ENCODE results near the gene RAB10. TPM values are rescaled to one million over a fixed set of nuclear protein-coding genes. Genes with fewer than 3 reads are reported as not detected.
"Not testable (repeated sequence)": the region's sequence is repeated elsewhere in the genome, so short reads cannot be mapped to it uniquely, and the experiment has no call there.

RAB10 gene
- total and polyA plus RNA-seq, 5 experiments from 2014 or later, result 62.6 to 80.5 (median 66.6) TPM

DNA sequence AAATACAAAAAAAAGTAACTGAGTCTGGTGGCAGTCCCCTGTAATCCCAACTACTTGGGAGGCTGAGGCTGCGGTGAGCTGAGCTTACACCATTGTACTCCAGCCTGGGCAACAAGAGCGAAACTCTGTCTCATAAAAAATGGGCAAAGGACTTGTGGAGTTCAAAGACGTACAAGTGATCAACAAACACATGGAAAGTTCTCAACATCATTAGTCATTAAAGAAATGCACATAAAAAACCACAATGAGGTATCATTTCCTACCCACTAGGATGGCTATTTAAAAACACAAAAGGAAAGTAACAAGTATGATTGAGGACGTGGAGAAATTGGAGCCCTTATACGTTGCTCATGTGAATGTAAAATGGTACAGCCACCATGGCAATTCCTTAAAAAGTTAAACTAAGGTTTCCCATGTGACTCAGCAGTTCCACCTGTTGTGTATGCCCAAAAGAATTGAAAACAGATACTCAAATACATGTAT, 52.3 kb downstream of the RAB10 start:
- H3K9me3 Mint-ChIP-seq, result peaks cover 0 to 16% (median 5%) of the 10 kb centered on the region in 9 donors
- no peak overlapping the region for H3K4me3 Mint-ChIP-seq
- no peak for ATAC-seq
- peaks cover 9 to 20% (median 17%) of the 10 kb centered on the region in 3 donors for H3K36me3 Mint-ChIP-seq
- H3K27me3 Mint-ChIP-seq, result no peaks in the 10 kb centered on the region
- no peak for DNase-seq
- peaks cover 11 to 51% (median 30%) of the 10 kb centered on the region in 4 donors for H3K4me1 Mint-ChIP-seq
- POLR2A ChIA-PET, result no interaction called here
- peak overlapping the region in 3 of 10 donors; percentile 29 to 66 (median 62) for H3K27ac Mint-ChIP-seq

DNA sequence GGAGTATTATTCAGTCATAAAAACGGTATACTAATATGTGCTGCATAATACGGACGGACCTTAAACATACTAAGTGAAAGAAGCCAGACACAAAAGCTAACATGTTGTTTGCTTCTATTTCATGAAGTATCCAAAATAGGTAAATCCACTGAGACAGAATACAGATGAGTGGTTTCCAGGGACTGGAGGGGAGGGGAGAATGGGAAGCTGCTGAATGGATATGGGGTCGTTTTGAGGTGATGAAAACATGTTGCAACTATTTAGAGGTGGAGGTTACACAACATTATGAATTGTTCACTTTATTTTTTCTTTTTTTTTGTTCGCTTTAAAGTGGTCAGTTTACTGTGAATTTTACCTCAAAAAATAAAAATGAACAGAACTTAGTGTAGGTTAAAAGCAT, 52.9 kb downstream of the RAB10 start:
- Mint-ChIP-seq H3K9me3 (peaks cover 0 to 12% (median 4%) of the 10 kb centered on the region in 9 donors), H3K4me1 (peaks cover 16 to 55% (median 33%) of the 10 kb centered on the region in 4 donors), H3K27ac (peak overlapping the region in 4 of 10 donors; percentile 16 to 56 (median 36)), H3K27me3 (no peaks in the 10 kb centered on the region), H3K36me3 (peaks cover 6 to 19% (median 16%) of the 10 kb centered on the region in 3 donors), H3K4me3 (no peak overlapping the region)
- ATAC-seq, result no peak
- POLR2A ChIA-PET, result no interaction called here
- no peak for DNase-seq

DNA sequence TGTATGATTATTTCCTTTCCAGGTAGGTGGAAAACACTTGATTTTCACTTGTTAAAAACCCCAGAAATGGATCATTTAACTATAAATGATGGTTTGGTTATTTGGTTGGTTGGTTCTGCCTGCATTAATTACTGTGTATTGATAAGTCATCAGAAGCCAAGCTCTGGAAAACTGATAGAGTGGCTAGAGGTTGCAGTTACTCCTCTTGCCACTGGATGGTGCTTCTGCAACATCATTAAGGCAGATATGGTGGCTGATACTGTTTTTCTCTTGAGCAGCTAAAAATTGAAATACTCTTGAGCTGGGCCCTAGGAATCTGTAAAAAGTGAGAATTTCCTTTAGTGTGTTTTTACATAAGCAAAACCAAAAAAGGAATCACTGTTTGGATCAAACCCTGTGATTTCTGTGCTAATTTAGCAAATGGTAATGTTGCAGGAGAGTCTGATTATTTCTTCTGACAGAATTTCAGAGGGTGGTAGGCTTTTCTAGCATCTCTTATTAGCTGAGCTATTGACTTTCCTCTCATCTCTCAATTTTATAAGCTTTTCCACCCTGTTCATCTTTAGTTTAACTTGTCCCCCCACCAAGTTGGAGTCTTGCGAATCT, 54.3 kb downstream of the RAB10 start:
- Mint-ChIP-seq H3K9me3 (peaks cover 0 to 5% (median 0%) of the 10 kb centered on the region in 9 donors), H3K4me3 (no peak overlapping the region), H3K27me3 (no peaks in the 10 kb centered on the region), H3K36me3 (peaks cover 6 to 23% (median 10%) of the 10 kb centered on the region in 3 donors), H3K27ac (no peak overlapping the region), H3K4me1 (peaks cover 24 to 65% (median 44%) of the 10 kb centered on the region in 4 donors)
- peak in 6 of 10 donors; percentile 4 to 39 (median 14) for DNase-seq
- ATAC-seq, result peak; percentile 58 to 65
- POLR2A ChIA-PET, result interaction anchor here (0.6 kb wide), 1 partner anchor 180 kb away, joined by 3 read pairs; no protein-coding TSS in a partner anchor

DNA sequence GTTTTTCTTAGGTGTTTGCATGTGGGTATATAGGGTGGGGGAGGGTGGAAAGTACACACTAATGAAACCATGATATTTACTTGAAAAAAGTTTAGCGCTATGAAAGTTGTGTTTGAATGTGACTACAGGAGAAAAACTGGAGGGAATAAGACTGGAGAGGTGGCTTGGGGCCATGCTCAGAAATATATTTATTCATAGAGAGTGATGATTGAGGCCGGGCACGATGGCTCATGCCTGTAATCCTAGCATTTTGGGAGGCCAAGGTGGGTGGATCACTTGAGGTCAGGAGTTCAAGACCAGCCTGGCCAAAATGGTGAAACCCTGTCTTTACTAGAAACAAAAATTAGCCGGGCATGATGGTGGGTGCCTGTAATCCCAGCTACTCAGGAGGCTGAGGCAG, 55.0 kb downstream of the RAB10 start:
- ATAC-seq, H3K9me3 Mint-ChIP-seq, H3K4me3 Mint-ChIP-seq, POLR2A ChIA-PET, DNase-seq, H3K27me3 Mint-ChIP-seq: not testable (repeated sequence)
- H3K4me1 Mint-ChIP-seq, result peaks cover 25 to 63% (median 43%) of the 10 kb centered on the region in 4 donors
- peak overlapping the region in 1 of 10 donors; percentile 53 for H3K27ac Mint-ChIP-seq
- H3K36me3 Mint-ChIP-seq, result peaks cover 4 to 29% (median 11%) of the 10 kb centered on the region in 3 donors

DNA sequence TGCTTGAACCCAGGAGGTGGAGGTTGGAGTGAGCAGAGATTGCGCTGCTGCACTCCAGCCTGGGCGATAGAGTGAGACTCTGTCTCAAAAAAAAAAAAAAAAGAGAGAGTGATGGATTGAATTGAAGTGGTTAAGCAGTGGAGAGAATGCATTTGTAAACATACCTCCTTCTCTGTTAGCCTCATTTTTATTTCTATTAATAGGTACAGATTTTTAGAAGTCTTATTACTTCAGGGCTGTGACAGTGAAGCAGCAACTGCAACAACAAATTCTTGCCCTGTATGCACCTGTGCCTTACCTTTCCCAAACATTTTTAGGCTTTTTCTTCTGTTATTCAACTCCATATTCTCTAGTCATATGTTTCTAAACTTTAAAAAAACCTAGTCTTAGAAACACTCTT, 55.5 kb downstream of the RAB10 start:
- POLR2A ChIA-PET, result no interaction called here
- DNase-seq, result no peak
- no peaks in the 10 kb centered on the region for H3K27me3 Mint-ChIP-seq
- no peak overlapping the region for H3K27ac Mint-ChIP-seq
- H3K36me3 Mint-ChIP-seq, result peaks cover 0 to 28% (median 8%) of the 10 kb centered on the region in 3 donors
- peaks cover 21 to 59% (median 39%) of the 10 kb centered on the region in 4 donors for H3K4me1 Mint-ChIP-seq
- H3K4me3 Mint-ChIP-seq, result no peak overlapping the region
- no peak for ATAC-seq
- H3K9me3 Mint-ChIP-seq, result no peaks in the 10 kb centered on the region

DNA sequence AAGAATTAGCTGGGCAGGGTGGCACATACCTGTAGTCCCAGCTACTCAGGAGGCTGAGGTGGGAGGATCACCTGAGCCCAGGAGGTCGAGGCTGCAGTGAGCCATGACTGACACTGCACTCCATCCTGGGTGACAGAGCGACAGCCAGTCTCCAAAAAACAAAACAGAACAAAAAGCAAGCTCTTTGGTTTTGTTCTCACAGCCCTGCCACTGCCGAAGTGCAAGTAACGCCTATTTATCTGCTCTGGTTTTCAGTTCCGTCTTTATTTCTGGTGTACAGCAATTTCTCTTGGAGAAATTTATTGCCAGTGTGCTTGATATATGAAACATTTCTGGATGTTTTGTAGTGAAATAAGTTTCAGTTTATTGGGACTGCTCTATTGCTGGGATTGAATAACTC, 61.9 kb downstream of the RAB10 start:
- H3K27ac Mint-ChIP-seq, result peak overlapping the region in 2 of 10 donors; percentile 25 to 65
- H3K4me1 Mint-ChIP-seq, result peaks cover 31 to 55% (median 46%) of the 10 kb centered on the region in 4 donors
- ATAC-seq, result no peak
- POLR2A ChIA-PET, result no interaction called here
- H3K27me3 Mint-ChIP-seq, result no peaks in the 10 kb centered on the region
- DNase-seq, result no peak
- no peak overlapping the region for H3K4me3 Mint-ChIP-seq
- no peaks in the 10 kb centered on the region for H3K9me3 Mint-ChIP-seq
- H3K36me3 Mint-ChIP-seq, result peaks cover 0 to 64% (median 18%) of the 10 kb centered on the region in 3 donors

DNA sequence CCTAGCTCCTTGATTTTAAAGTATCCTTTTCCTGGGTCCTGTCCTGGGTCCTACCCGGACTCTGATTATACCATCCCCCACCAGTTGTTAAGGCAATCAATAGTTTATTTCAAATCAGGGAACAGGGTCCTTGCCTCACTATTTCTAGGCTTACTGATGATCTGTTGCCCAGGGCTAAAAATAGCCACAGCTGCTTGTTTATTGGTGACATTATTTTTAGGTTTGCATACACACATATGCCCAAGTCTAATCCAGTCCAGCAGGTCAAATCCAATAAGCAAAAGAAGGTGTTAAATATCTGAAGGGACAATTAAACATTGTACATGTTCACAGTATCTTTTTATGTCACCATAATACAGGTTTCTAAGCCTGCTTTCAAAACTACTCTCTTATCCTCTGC, 66.0 kb downstream of the RAB10 start:
- Mint-ChIP-seq H3K36me3 (peaks cover 20 to 86% (median 43%) of the 10 kb centered on the region in 3 donors), H3K27me3 (no peaks in the 10 kb centered on the region), H3K4me3 (no peak overlapping the region), H3K4me1 (peaks cover 19 to 46% (median 39%) of the 10 kb centered on the region in 4 donors), H3K27ac (no peak overlapping the region), H3K9me3 (peaks cover 0 to 15% (median 3%) of the 10 kb centered on the region in 9 donors)
- POLR2A ChIA-PET, result no interaction called here
- no peak for ATAC-seq
- DNase-seq, result no peak

DNA sequence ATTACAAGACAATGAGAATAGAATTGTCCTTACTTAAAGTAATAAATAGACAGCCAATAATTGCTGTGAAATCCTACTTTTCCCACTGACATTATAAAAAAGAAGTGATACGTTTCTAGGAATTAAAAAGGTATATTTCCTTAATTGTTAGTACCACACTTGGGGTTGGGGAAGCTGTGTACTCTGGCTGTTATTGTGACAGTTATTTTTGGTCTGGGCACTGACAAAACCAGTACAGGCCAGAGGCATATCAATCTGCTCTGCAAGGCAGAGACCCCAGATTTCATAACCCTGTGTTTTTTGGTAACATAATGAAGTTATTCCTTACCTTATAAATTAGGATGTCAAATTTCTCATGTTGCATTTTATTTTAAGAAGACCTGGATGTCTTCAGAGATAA, 66.5 kb downstream of the RAB10 start:
- POLR2A ChIA-PET, result no interaction called here
- Mint-ChIP-seq H3K9me3 (peaks cover 0 to 15% (median 3%) of the 10 kb centered on the region in 9 donors), H3K36me3 (peaks cover 20 to 87% (median 46%) of the 10 kb centered on the region in 3 donors), H3K4me1 (peaks cover 19 to 44% (median 39%) of the 10 kb centered on the region in 4 donors), H3K27me3 (no peaks in the 10 kb centered on the region), H3K4me3 (no peak overlapping the region), H3K27ac (no peak overlapping the region)
- DNase-seq (no peak), ATAC-seq (no peak)

DNA sequence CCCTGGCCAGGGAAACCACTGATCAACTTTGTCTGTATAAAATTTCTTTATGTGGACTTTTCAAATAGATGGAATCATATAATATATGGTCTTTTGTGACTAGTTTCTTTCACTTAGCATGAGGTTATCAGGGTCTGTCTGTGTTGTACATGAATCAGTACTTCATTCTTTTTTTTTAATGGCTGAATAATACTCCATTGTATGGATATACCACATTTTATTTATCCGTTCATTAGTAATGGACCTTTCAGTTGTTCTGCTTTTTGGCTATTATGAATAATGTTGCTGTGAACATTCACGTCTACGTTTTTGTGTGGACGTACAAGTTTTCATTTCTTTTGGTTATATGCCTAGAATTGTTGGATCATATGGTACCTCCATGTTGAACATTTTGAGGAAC, 69.9 kb downstream of the RAB10 start:
- H3K27me3 Mint-ChIP-seq, result no peaks in the 10 kb centered on the region
- no peak overlapping the region for H3K27ac Mint-ChIP-seq
- no peak for DNase-seq
- H3K4me1 Mint-ChIP-seq, result peaks cover 15 to 30% (median 26%) of the 10 kb centered on the region in 4 donors
- H3K9me3 Mint-ChIP-seq, result peaks cover 0 to 15% (median 3%) of the 10 kb centered on the region in 9 donors
- ATAC-seq, result no peak
- peaks cover 20 to 72% (median 45%) of the 10 kb centered on the region in 3 donors for H3K36me3 Mint-ChIP-seq
- H3K4me3 Mint-ChIP-seq, result no peak overlapping the region
- POLR2A ChIA-PET, result no interaction called here

DNA sequence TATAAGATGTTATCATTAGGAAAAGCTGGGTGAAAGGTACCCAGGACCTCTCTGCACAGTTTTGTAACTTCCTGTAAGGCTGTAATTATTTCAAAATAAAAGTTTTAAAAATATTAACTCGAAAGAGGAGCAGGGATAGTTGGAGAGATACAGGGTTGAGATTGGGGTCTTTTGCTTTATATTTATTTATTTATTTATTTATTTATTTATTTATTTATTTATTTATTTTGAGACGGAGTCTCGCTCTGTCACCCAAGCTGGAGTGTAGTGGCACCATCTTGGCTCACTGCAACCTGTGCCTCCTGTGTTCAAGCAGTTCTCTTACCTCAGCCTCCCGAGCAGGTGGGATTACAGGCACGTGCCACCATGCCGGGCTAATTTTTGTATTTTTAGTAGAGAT, 74.8 kb downstream of the RAB10 start:
- POLR2A ChIA-PET, H3K27ac Mint-ChIP-seq, H3K9me3 Mint-ChIP-seq, H3K27me3 Mint-ChIP-seq, H3K4me3 Mint-ChIP-seq, ATAC-seq, DNase-seq: not testable (repeated sequence)
- Mint-ChIP-seq H3K36me3 (peaks cover 8 to 61% (median 27%) of the 10 kb centered on the region in 3 donors), H3K4me1 (peaks cover 10 to 32% (median 15%) of the 10 kb centered on the region in 4 donors)

DNA sequence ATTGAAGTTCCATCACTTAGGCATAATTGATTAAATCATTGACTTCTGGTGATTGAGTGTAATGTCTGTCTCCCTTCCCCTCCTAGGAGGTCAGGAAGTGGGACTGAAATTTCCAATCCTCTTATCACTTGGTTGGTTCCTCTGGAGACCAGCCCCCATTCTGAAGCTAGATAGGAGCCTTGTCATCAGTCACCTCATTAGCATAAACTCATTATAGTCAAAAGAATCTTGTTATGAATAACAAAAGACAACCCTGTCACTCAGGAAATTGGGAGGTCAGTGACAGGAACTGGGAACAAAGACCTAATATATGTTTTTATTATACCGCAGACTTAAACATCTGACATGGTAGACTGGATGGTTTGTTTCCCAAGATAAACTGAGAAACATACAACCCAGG, 78.3 kb downstream of the RAB10 start:
- Mint-ChIP-seq H3K27me3 (no peaks in the 10 kb centered on the region), H3K27ac (no peak overlapping the region), H3K36me3 (peaks cover 0 to 45% (median 14%) of the 10 kb centered on the region in 3 donors), H3K9me3 (no peaks in the 10 kb centered on the region), H3K4me3 (no peak overlapping the region), H3K4me1 (peaks cover 10 to 36% (median 15%) of the 10 kb centered on the region in 4 donors)
- DNase-seq (no peak), ATAC-seq (no peak)
- POLR2A ChIA-PET, result no interaction called here

DNA sequence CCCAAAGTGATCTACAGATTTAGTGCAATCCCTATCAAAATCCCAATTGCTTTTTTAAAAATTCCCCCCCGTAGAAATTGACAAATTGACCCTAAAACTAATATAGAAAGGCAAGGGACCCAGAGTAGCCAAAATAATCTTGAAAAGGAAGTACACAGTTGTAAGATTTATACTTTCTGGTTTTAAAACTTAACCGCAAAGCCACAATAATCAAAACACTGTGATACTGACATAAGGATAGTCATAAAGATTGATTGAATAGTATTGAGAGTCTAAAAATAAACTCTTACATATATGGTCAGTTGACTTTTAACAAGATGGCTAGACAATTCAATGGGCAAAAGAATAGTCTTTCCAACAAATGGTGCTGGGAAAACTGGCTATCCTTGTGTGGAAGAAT, 80.3 kb downstream of the RAB10 start:
- no peak for ATAC-seq
- POLR2A ChIA-PET, result no interaction called here

DNA sequence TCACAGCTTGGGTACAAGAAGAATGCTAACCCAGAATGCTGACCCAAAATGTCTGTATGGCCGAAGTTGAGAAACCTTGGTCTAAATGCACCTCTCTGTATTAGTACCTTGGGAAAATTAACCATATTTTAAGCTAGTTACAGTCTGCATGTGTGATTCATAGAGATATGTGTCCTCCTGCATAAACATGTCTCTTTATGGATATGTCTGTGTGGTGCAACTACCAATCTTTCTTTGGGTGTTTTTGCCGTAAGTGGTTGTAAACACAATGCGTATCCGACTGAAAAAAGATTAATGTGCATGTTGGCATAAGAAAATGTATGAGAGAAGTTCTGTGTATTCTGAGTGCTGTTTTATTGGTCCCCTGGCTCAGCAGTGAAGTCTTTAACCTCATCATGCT, 84.8 kb downstream of the RAB10 start:
- Mint-ChIP-seq H3K36me3 (peaks cover 0 to 16% (median 2%) of the 10 kb centered on the region in 3 donors), H3K27ac (peak overlapping the region in 2 of 10 donors; percentile 42 to 67), H3K9me3 (no peaks in the 10 kb centered on the region), H3K4me3 (no peak overlapping the region), H3K27me3 (no peaks in the 10 kb centered on the region), H3K4me1 (peaks cover 9 to 21% (median 17%) of the 10 kb centered on the region in 4 donors)
- no peak for DNase-seq
- no peak for ATAC-seq
- POLR2A ChIA-PET, result no interaction called here

More for the DNA sequence above, 80.3 kb downstream of the RAB10 start:
- Mint-ChIP-seq H3K36me3 (peaks cover 0 to 45% (median 14%) of the 10 kb centered on the region in 3 donors), H3K27me3 (no peaks in the 10 kb centered on the region), H3K4me1 (peaks cover 10 to 30% (median 14%) of the 10 kb centered on the region in 4 donors), H3K9me3 (no peaks in the 10 kb centered on the region), H3K4me3 (peak overlapping the region in 2 of 10 donors; percentile 3 to 33), H3K27ac (peak overlapping the region in 1 of 10 donors; percentile 4)
- no peak for DNase-seq
